GM23338 (cell line): ENCODE data around the gene GPRASP3. TPM values are rescaled to one million over a fixed set of nuclear protein-coding genes. Genes with fewer than 3 reads are reported as not detected.
A peak's percentile ranks its signal among the peaks of the same experiment; 100 is the strongest.

ENCODE experiments used
- ATAC-seq: fragments of 200-7000 bp; cut with Tn5 transposase; 3 replicates; pipeline ENCODE4 v1.9.1; 2020
- DNase-seq: peaks from one replicate; pipeline ENCODE4 v3.0.0-alpha.2; 2015; ENCODE audit warnings: low spot score
- H2AFZ ChIP-seq: fragments of 200-600 bp; sonication (generic); 2 replicates; pipeline ENCODE4 v1.8.0; 2016; ENCODE audit warnings: antibody characterized with exemption, mild to moderate bottlenecking, moderate library complexity
- H3F3A ChIP-seq: fragments of 200-600 bp; sonication (generic); replicated peaks from 2 replicates; pipeline ENCODE4 v1.8.0; 2017; ENCODE audit warnings: antibody characterized with exemption, mixed run types, low read depth
- H3K27ac ChIP-seq: fragments of 200-600 bp; sonication (generic); 2 replicates; pipeline ENCODE4 v1.6.1; 2016; ENCODE audit warnings: low read depth
- H3K27me3 ChIP-seq: fragments of 200-600 bp; sonication (generic); 2 replicates; pipeline ENCODE4 v1.8.0; 2016; ENCODE audit warnings: mild to moderate bottlenecking, mixed run types, moderate library complexity; ENCODE audit not compliant: insufficient read depth
- H3K36me3 ChIP-seq: fragments of 200-600 bp; sonication (generic); 2 replicates; pipeline ENCODE4 v1.8.0; 2016; ENCODE audit warnings: mild to moderate bottlenecking; ENCODE audit not compliant: insufficient read depth
- H3K4me1 ChIP-seq: fragments of 200-600 bp; sonication (generic); 2 replicates; pipeline ENCODE4 v1.8.0; 2016; ENCODE audit warnings: mild to moderate bottlenecking, moderate library complexity; ENCODE audit not compliant: insufficient read depth
- H3K4me2 ChIP-seq: fragments of 200-600 bp; sonication (generic); 2 replicates; pipeline ENCODE4 v1.7.1; 2017; ENCODE audit warnings: mixed run types
- H3K4me3 ChIP-seq: fragments of 200-600 bp; sonication (generic); 2 replicates; pipeline ENCODE4 v1.6.1; 2016; ENCODE audit warnings: mixed run types
- H3K79me2 ChIP-seq: fragments of 200-600 bp; sonication (generic); replicated peaks from 2 replicates; pipeline ENCODE4 v1.8.0; 2017; ENCODE audit warnings: mild to moderate bottlenecking; ENCODE audit not compliant: insufficient read depth
- H3K9me2 ChIP-seq: fragments of 200-600 bp; sonication (generic); 2 replicates; pipeline ENCODE4 v1.8.0; 2017; ENCODE audit not compliant: insufficient read depth
- H4K20me1 ChIP-seq: fragments of 200-600 bp; sonication (generic); replicated peaks from 2 replicates; pipeline ENCODE4 v1.8.0; 2017; ENCODE audit warnings: mild to moderate bottlenecking; ENCODE audit not compliant: insufficient read depth
- H3K27ac Mint-ChIP-seq: 2 replicates; pipeline ENCODE4 v1.8.0; 2020; ENCODE audit warnings: inconsistent platforms, mild to moderate bottlenecking, moderate library complexity, mixed read lengths
- H3K27me3 Mint-ChIP-seq: 3 replicates; pipeline ENCODE4 v1.8.0; 2022; ENCODE audit warnings: low read depth, mild to moderate bottlenecking, moderate library complexity, mixed read lengths, inconsistent platforms; ENCODE audit not compliant: insufficient read depth, poor library complexity
- H3K36me3 Mint-ChIP-seq: 3 replicates; pipeline ENCODE4 v1.8.0; 2021; ENCODE audit warnings: low read depth, mild to moderate bottlenecking, inconsistent platforms, moderate library complexity, mixed read lengths
- H3K4me1 Mint-ChIP-seq: 3 replicates; pipeline ENCODE4 v1.8.0; 2020; ENCODE audit warnings: mild to moderate bottlenecking, inconsistent platforms, mixed read lengths
- H3K4me3 Mint-ChIP-seq: 3 replicates; pipeline ENCODE4 v1.8.0; 2021; ENCODE audit warnings: moderate library complexity, mild to moderate bottlenecking, inconsistent platforms, mixed read lengths
- H3K9me3 Mint-ChIP-seq: 3 replicates; pipeline ENCODE4 v1.8.0; 2020; ENCODE audit warnings: moderate library complexity, mild to moderate bottlenecking, inconsistent platforms, mixed read lengths
- CREB1 ChIP-seq: fragments of 250-450 bp; sonication (Bioruptor Pico); IDR thresholded peaks from 2 replicates; pipeline ENCODE4 v1.5.0; 2020; ENCODE audit warnings: low read depth, mild to moderate bottlenecking, moderate library complexity
- CTCF ChIP-seq, 2 experiments: fragments of 200-600 bp in 1 of 2; sonication (generic) in 1 of 2; conservative IDR thresholded peaks; 2 replicates each; pipeline versions ENCODE4 v1.5.1 to v1.6.1; 2016 to 2017; ENCODE audit warnings: antibody characterized with exemption in 2 of 2, low read depth in 2 of 2, mild to moderate bottlenecking in 2 of 2, moderate library complexity in 1 of 2
- ETS1 ChIP-seq: IDR thresholded peaks from 2 replicates; pipeline ENCODE4 v1.6.1; 2016; ENCODE audit warnings: antibody characterized with exemption
- EZH2phosphoT487 ChIP-seq: fragments of 200-600 bp; sonication (generic); IDR thresholded peaks from one replicate; pipeline ENCODE4 v1.8.1; 2018; ENCODE audit warnings: antibody characterized with exemption; ENCODE audit not compliant: unreplicated experiment
- JUNB ChIP-seq: IDR thresholded peaks from one replicate; pipeline ENCODE4 v1.6.1; 2016; ENCODE audit warnings: antibody characterized with exemption; ENCODE audit not compliant: unreplicated experiment
- NANOG ChIP-seq: IDR thresholded peaks from 2 replicates; pipeline ENCODE4 v1.6.1; 2016; ENCODE audit warnings: antibody characterized with exemption, borderline replicate concordance
- POLR2AphosphoS5 ChIP-seq: IDR thresholded peaks from 2 replicates; pipeline ENCODE4 v1.6.1; 2016; ENCODE audit warnings: antibody characterized with exemption, low read depth
- STAT1 ChIP-seq: IDR thresholded peaks from one replicate; pipeline ENCODE4 v1.6.1; 2016; ENCODE audit warnings: antibody characterized with exemption; ENCODE audit not compliant: unreplicated experiment
- ZNF462 ChIP-seq: fragments of 250-450 bp; sonication (Bioruptor Pico); IDR thresholded peaks from 2 replicates; pipeline ENCODE4 v1.5.0; 2020; ENCODE audit warnings: mild to moderate bottlenecking, moderate library complexity
- polyA plus RNA-seq: library from polyadenylated mRNA; unstranded; fragments of >200 nt; fragmentation: Nextera tagmentation; extraction: Ambion mirVana; gene quantifications from 2 replicates; pipeline ENCODE4 v1.2.1, GENCODE V29; 2016
- total RNA-seq: library from RNA; depleted of rRNA; stranded (reverse); fragments of >200 nt; shearing (Covaris generic); gene quantifications from 2 replicates; pipeline ENCODE4 v1.2.3, GENCODE V29; 2014

The GPRASP3 gene
- total and polyA plus RNA-seq, 2 experiments from 2014 or later, result 7.9 to 18.2 TPM

- Histone ChIP-seq H4K20me1 (no peaks in the 10 kb centered on the region), H3K79me2 (no peaks in the 10 kb centered on the region), H3F3A (no peaks in the 10 kb centered on the region), H3K4me2 (no peak overlapping the region), H2AFZ (no peak overlapping the region), H3K27ac (no peak overlapping the region), H3K4me1 (no peaks in the 10 kb centered on the region; the same call in 1 of the 2 replicates), H3K9me2 (no peaks in the 10 kb centered on the region), H3K27me3 (peaks cover 13% of the 10 kb centered on the region), H3K36me3 (no peaks in the 10 kb centered on the region), H3K4me3 (no peak overlapping the region)
- no peak for TF ChIP-seq STAT1
- peak; percentile 39 to 53 for TF ChIP-seq CTCF (conservative IDR thresholded peaks at IDR 0.05; ENCODE audit: low read depth in 2 of 2)
- no peak overlapping the region for H3K4me3 Mint-ChIP-seq
- peaks cover 9% of the 10 kb centered on the region for H3K27me3 Mint-ChIP-seq
- DNase-seq, result peak; percentile 34
- peaks cover 9% of the 10 kb centered on the region for H3K4me1 Mint-ChIP-seq
- no peak overlapping the region for H3K27ac Mint-ChIP-seq
- ATAC-seq, result no peak
- H3K9me3 Mint-ChIP-seq, result no peaks in the 10 kb centered on the region
- H3K36me3 Mint-ChIP-seq, result peaks cover 9% of the 10 kb centered on the region; the same call in 1 of the 3 replicates
These were observed 5.5 kb upstream of the GPRASP3 start for GRCh38 chrX:102714994-102715393.

GRCh38 chrX:102715967-102716366 lies 4.6 kb upstream of the GPRASP3 start:
- Histone ChIP-seq H3K79me2 (no peaks in the 10 kb centered on the region), H3K9me2 (no peaks in the 10 kb centered on the region), H4K20me1 (no peaks in the 10 kb centered on the region), H2AFZ (no peak overlapping the region), H3K27me3 (peaks cover 6% of the 10 kb centered on the region), H3K36me3 (no peaks in the 10 kb centered on the region), H3K27ac (no peak overlapping the region), H3K4me1 (no peaks in the 10 kb centered on the region; the same call in 1 of the 2 replicates), H3K4me2 (no peak overlapping the region), H3K4me3 (no peak overlapping the region), H3F3A (no peaks in the 10 kb centered on the region)
- ATAC-seq (no peak), DNase-seq (no peak)
- H3K4me3 Mint-ChIP-seq, result no peak overlapping the region
- H3K4me1 Mint-ChIP-seq, result peaks cover 11% of the 10 kb centered on the region
- peaks cover 9% of the 10 kb centered on the region; the same call in 1 of the 3 replicates for H3K36me3 Mint-ChIP-seq
- H3K27ac Mint-ChIP-seq, result no peak overlapping the region
- no peaks in the 10 kb centered on the region for H3K9me3 Mint-ChIP-seq
- TF ChIP-seq JUNB, result no peak
- TF ChIP-seq POLR2AphosphoS5, result no peak
- TF ChIP-seq NANOG, result no peak
- TF ChIP-seq CREB1 (CRISPR knock-in tag), result no peak
- no peak for TF ChIP-seq ZNF462 (CRISPR knock-in tag)
- no peak for TF ChIP-seq EZH2phosphoT487
- TF ChIP-seq ETS1, result no peak
- TF ChIP-seq STAT1, result no peak
- TF ChIP-seq CTCF (conservative IDR thresholded peaks at IDR 0.05; ENCODE audit: low read depth in 2 of 2), result no peak
- peaks cover 10% of the 10 kb centered on the region for H3K27me3 Mint-ChIP-seq
